ENCODE data around the gene ENOX2.

GRCh38 chrX:130877892-130878341 is 25.1 kb downstream of the ENOX2 start:
- TF ChIP-seq ELF4 (CRISPR knock-in tag; IDR thresholded peaks at IDR 0.05; ENCODE audit: borderline replicate concordance) (no peak), FOXA1 (IDR thresholded peaks at IDR 0.05) (no peak), FOXA1 (CRISPR knock-in tag; IDR thresholded peaks at IDR 0.05) (no peak), SMC3 (IDR thresholded peaks at IDR 0.05; ENCODE audit: low read length) (no peak), CTCF (CRISPR knock-in tag; IDR thresholded peaks at IDR 0.05) (no peak), SP1 (IDR thresholded peaks at IDR 0.05) (no peak), SP1 (CRISPR knock-in tag; IDR thresholded peaks at IDR 0.05) (no peak)

Data from HepG2 (cell line).